Suppressor macrophage treated with lipopolysaccharide for 1 hour (primary cell): ENCODE results near the gene STARD6.
"Not testable (repeated sequence)": the region's sequence is repeated elsewhere in the genome, so short reads cannot be mapped to it uniquely, and the experiment has no call there.

Source experiments
- DNase-seq, 3 donors: peaks; one replicate each; pipeline ENCODE4 v3.0.0-alpha.2; 2020 to 2022

The STARD6 gene

GRCh38 chr18:54335638-54336173, 22.0 kb downstream of the STARD6 start:
- DNase-seq = no peak

- DNase-seq = peak in 2 of 3 donors; percentile 13 to 36
Observed at GRCh38 chr18:54330768-54331548, 26.7 kb downstream of the STARD6 start.

GRCh38 chr18:54329787-54330186, 27.9 kb downstream of the STARD6 start:
- DNase-seq = no peak

GRCh38 chr18:54327818-54328217, 29.8 kb downstream of the STARD6 start:
- DNase-seq = no peak

GRCh38 chr18:54323970-54324369, 33.7 kb downstream of the STARD6 start:
- no peak for DNase-seq

- DNase-seq = no peak
Observed at GRCh38 chr18:54323561-54323960, 34.1 kb downstream of the STARD6 start.

GRCh38 chr18:54316071-54316820, 41.4 kb downstream of the STARD6 start:
- no peak for DNase-seq

- DNase-seq = not testable (repeated sequence)
Observed at GRCh38 chr18:54309564-54309963, 48.1 kb downstream of the STARD6 start.

- DNase-seq = no peak
Observed at GRCh38 chr18:54303408-54303807, 54.2 kb downstream of the STARD6 start.

- DNase-seq = not testable (repeated sequence)
Observed at GRCh38 chr18:54298991-54299390, 58.7 kb downstream of the STARD6 start.

- DNase-seq = peak in 1 of 3 donors; percentile 2
Observed at GRCh38 chr18:54296062-54296461, 61.6 kb downstream of the STARD6 start.

GRCh38 chr18:54294274-54294673, 63.4 kb downstream of the STARD6 start:
- no peak for DNase-seq

- no peak for DNase-seq
Observed at GRCh38 chr18:54284981-54285785, 72.5 kb downstream of the STARD6 start.

- no peak for DNase-seq
Observed at GRCh38 chr18:54284535-54284934, 73.1 kb downstream of the STARD6 start.

GRCh38 chr18:54280220-54280569, 77.5 kb downstream of the STARD6 start:
- DNase-seq = no peak

- DNase-seq = no peak
Observed at GRCh38 chr18:54279477-54280219, 78.0 kb downstream of the STARD6 start.

GRCh38 chr18:54278615-54279014, 79.0 kb downstream of the STARD6 start:
- no peak for DNase-seq

GRCh38 chr18:54277899-54278298, 79.8 kb downstream of the STARD6 start:
- DNase-seq = no peak
